SU-DHL-6 (cell line): ENCODE data around the gene RANBP17.

Source experiments
- H2AFZ ChIP-seq: fragments of 200-600 bp; sonication (generic); 2 replicates; pipeline ENCODE4 v1.6.1; 2014; ENCODE audit warnings: low read depth, mild to moderate bottlenecking, moderate library complexity, mixed read lengths, antibody characterized with exemption, low read length; ENCODE audit not compliant: severe bottlenecking
- H3F3A ChIP-seq: fragments of 200-600 bp; shearing (Covaris generic); 2 replicates; pipeline ENCODE4 v1.6.0; 2016; ENCODE audit warnings: antibody characterized with exemption, mild to moderate bottlenecking; ENCODE audit not compliant: insufficient read depth
- H3K27ac ChIP-seq: fragments of 200-600 bp; sonication (generic); 2 replicates; pipeline ENCODE4 v1.5.1; 2016; ENCODE audit warnings: low read depth, mild to moderate bottlenecking, low read length, moderate library complexity, mixed read lengths
- H3K27me3 ChIP-seq: fragments of 200-600 bp; sonication (generic), shearing (Covaris generic); 2 replicates; pipeline ENCODE4 v1.6.0; 2014; ENCODE audit warnings: mild to moderate bottlenecking, low read length
- H3K36me3 ChIP-seq: fragments of 200-600 bp; sonication (generic); 2 replicates; pipeline ENCODE4 v1.6.1; 2014; ENCODE audit warnings: mild to moderate bottlenecking, low read length, mixed read lengths
- H3K4me2 ChIP-seq: fragments of 300-600, 200-600 bp; shearing (Covaris generic), sonication (generic); 2 replicates; pipeline ENCODE4 v1.6.0; 2014; ENCODE audit warnings: low read length, low read depth, mild to moderate bottlenecking; ENCODE audit not compliant: poor library complexity, severe bottlenecking
- H3K4me3 ChIP-seq: fragments of 200-600 bp; sonication (generic); 2 replicates; pipeline ENCODE4 v1.5.1; 2014; ENCODE audit warnings: antibody characterized with exemption, low read length, mild to moderate bottlenecking, mixed read lengths; ENCODE audit not compliant: insufficient read depth, poor library complexity, severe bottlenecking
- H3K79me2 ChIP-seq: fragments of 200-600 bp; sonication (generic); 2 replicates; pipeline ENCODE4 v1.6.1; 2014; ENCODE audit warnings: mild to moderate bottlenecking, low read length, moderate library complexity; ENCODE audit not compliant: insufficient read depth
- H3K9ac ChIP-seq: fragments of 200-600 bp; sonication (generic); 2 replicates; pipeline ENCODE4 v1.7.0; 2014; ENCODE audit warnings: mild to moderate bottlenecking, low read length
- H3K9me2 ChIP-seq: fragments of 200-600 bp; sonication (generic); replicated peaks from 2 replicates; pipeline ENCODE4 v1.6.1; 2014; ENCODE audit warnings: low read length; ENCODE audit not compliant: insufficient read depth
- H3K9me3 ChIP-seq: fragments of 200-600 bp; sonication (generic); 2 replicates; pipeline ENCODE4 v1.6.1; 2014; ENCODE audit warnings: low read length, mixed read lengths; ENCODE audit not compliant: insufficient read depth
- H4K20me1 ChIP-seq: fragments of 200-600 bp; sonication (generic); 2 replicates; pipeline ENCODE4 v1.6.1; 2014; ENCODE audit warnings: low read depth, mild to moderate bottlenecking, antibody characterized with exemption, low read length, moderate library complexity, mixed read lengths
- EZH2phosphoT487 ChIP-seq: fragments of 200-600 bp; sonication (generic), shearing (Covaris generic); conservative IDR thresholded peaks from 2 replicates; pipeline ENCODE4 v1.6.1; 2018; ENCODE audit warnings: mild to moderate bottlenecking, antibody characterized with exemption, low read length, moderate library complexity, mixed read lengths
- TF ChIP-seq, protein P1 (sequence below): fragments of 200-600 bp; sonication (generic); IDR thresholded peaks from one replicate; pipeline ENCODE4 v1.5.1; 2017; ENCODE audit warnings: antibody characterized with exemption, mild to moderate bottlenecking, low read length, moderate library complexity; ENCODE audit not compliant: insufficient read depth, poor library complexity, severe bottlenecking

Gene RANBP17

DNA sequence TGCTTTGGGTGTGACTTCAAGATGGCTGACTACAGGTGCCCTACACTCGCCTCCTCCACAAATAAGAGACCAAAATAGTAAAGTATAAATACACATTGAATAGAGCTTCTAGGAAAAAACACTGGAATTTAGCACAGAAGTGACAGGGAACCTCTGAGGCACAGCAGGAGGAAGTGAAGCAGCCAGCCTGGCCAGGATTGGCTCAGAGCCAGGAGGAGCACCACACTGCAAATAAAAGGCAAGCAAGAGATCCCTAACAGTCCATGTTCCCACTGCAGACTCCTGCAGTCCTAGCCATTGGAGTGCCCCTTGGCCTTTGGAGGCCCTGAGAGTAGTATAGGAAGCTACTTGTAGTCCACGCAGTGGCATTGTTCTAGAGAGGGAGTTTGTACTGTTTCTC is 260.6 kb downstream of the RANBP17 start:
- H4K20me1 ChIP-seq: no peaks in the 10 kb centered on the region
- no peak overlapping the region for H3K27ac ChIP-seq
- no peaks in the 10 kb centered on the region for H3K9me2 ChIP-seq
- H2AFZ ChIP-seq: no peak overlapping the region
- H3F3A ChIP-seq: no peaks in the 10 kb centered on the region
- no peak overlapping the region for H3K9ac ChIP-seq
- TF ChIP-seq, protein P1, sequence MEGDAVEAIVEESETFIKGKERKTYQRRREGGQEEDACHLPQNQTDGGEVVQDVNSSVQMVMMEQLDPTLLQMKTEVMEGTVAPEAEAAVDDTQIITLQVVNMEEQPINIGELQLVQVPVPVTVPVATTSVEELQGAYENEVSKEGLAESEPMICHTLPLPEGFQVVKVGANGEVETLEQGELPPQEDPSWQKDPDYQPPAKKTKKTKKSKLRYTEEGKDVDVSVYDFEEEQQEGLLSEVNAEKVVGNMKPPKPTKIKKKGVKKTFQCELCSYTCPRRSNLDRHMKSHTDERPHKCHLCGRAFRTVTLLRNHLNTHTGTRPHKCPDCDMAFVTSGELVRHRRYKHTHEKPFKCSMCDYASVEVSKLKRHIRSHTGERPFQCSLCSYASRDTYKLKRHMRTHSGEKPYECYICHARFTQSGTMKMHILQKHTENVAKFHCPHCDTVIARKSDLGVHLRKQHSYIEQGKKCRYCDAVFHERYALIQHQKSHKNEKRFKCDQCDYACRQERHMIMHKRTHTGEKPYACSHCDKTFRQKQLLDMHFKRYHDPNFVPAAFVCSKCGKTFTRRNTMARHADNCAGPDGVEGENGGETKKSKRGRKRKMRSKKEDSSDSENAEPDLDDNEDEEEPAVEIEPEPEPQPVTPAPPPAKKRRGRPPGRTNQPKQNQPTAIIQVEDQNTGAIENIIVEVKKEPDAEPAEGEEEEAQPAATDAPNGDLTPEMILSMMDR: no peak
- TF ChIP-seq EZH2phosphoT487: no peak
- no peaks in the 10 kb centered on the region for H3K27me3 ChIP-seq
- no peaks in the 10 kb centered on the region for H3K79me2 ChIP-seq
- H3K9me3 ChIP-seq: no peaks in the 10 kb centered on the region
- no peak overlapping the region for H3K4me3 ChIP-seq
- no peak overlapping the region for H3K4me2 ChIP-seq
- H3K36me3 ChIP-seq: no peaks in the 10 kb centered on the region

DNA sequence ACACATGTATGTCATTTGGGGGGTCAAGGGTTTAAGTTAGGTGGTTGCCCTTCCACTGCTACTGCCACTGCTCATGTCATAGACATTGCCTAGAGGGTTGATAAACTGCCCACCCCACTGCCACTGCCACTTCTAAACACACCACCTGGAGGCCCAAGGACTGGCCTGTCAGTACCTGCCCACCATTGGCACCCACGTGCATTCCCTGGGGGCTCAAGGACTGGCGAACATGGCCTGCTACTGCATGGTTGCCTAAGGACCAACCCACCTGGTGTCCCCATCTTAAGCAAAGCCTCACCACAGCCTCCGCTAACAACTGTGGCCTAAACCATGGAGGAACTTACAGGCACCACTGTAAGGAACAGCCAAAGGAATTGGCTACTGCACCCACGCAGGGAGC is 261.6 kb downstream of the RANBP17 start:
- Histone ChIP-seq H3K36me3 (no peaks in the 10 kb centered on the region), H2AFZ (no peak overlapping the region), H3K27me3 (no peaks in the 10 kb centered on the region), H3K27ac (no peak overlapping the region), H3K9me2 (no peaks in the 10 kb centered on the region), H3K4me3 (no peak overlapping the region), H3K9ac (no peak overlapping the region), H3K4me2 (no peak overlapping the region), H3F3A (no peaks in the 10 kb centered on the region), H3K79me2 (no peaks in the 10 kb centered on the region), H3K9me3 (no peaks in the 10 kb centered on the region), H4K20me1 (no peaks in the 10 kb centered on the region)
- TF ChIP-seq, protein P1: no peak
- no peak for TF ChIP-seq EZH2phosphoT487

DNA sequence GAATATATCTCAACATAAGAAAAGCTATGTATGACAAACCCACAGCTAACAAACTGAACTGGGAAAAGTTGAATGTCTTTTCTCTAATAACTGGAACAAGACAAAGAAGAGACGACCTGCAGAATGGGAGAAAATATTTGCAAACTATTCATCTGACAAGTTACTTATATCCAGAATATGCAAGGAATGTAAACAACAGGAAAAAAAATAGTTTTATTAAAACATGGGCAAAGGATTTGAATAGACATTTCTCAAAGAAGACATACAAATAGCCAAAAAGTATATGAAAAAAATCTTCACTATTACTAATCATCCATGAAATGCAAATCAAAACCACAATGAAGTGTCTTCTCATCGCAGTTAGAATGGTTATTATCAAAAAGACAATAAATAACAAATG is 265.5 kb downstream of the RANBP17 start:
- no peak overlapping the region for H3K4me3 ChIP-seq
- no peaks in the 10 kb centered on the region for H3K79me2 ChIP-seq
- H3K9me2 ChIP-seq: no peaks in the 10 kb centered on the region
- no peaks in the 10 kb centered on the region for H3K36me3 ChIP-seq
- H3K4me2 ChIP-seq: no peak overlapping the region
- TF ChIP-seq, protein P1: no peak
- no peak for TF ChIP-seq EZH2phosphoT487
- no peaks in the 10 kb centered on the region for H3F3A ChIP-seq
- no peaks in the 10 kb centered on the region for H3K27me3 ChIP-seq
- H4K20me1 ChIP-seq: no peaks in the 10 kb centered on the region
- H3K9me3 ChIP-seq: no peaks in the 10 kb centered on the region
- no peak overlapping the region for H3K27ac ChIP-seq
- H2AFZ ChIP-seq: no peak overlapping the region
- no peak overlapping the region for H3K9ac ChIP-seq

DNA sequence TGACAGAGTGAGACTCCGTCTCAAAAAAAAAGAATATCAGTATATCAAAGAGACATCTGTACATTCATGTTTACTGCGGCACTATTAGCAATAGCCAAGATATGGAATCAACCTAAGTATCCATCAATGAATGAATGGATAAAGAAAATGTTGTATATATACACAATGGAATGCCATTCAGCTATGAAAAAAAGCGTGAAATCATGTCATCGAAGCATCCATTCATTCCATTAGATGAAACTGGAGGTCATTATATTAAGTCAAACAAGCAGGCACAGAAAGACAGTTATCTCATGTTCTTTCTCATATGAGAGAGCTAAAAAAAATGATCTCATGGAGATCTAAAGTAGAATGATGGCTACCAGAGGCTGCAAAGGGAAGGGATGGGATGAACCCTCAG is 266.3 kb downstream of the RANBP17 start:
- H4K20me1 ChIP-seq: no peaks in the 10 kb centered on the region
- H2AFZ ChIP-seq: no peak overlapping the region
- no peak overlapping the region for H3K4me3 ChIP-seq
- no peaks in the 10 kb centered on the region for H3K79me2 ChIP-seq
- H3K9ac ChIP-seq: no peak overlapping the region
- H3K36me3 ChIP-seq: no peaks in the 10 kb centered on the region
- no peaks in the 10 kb centered on the region for H3F3A ChIP-seq
- H3K4me2 ChIP-seq: no peak overlapping the region
- H3K27ac ChIP-seq: no peak overlapping the region
- TF ChIP-seq, protein P1: no peak
- TF ChIP-seq EZH2phosphoT487: no peak
- H3K9me2 ChIP-seq: no peaks in the 10 kb centered on the region
- no peaks in the 10 kb centered on the region for H3K27me3 ChIP-seq
- H3K9me3 ChIP-seq: no peaks in the 10 kb centered on the region
